ENCODE data around the gene CLIC1. TPM values are rescaled to one million over a fixed set of nuclear protein-coding genes. Genes with fewer than 3 reads are reported as not detected.

The CLIC1 gene
- total and polyA plus RNA-seq, 7 donors, result 20.6 to 85.9 (median 37.5) TPM

- DNase-seq, result no peak
- intact Hi-C loops (cut with DNase I), result loop anchor here in 1 of 2 donors (5.0 kb wide), 1 partner anchor 68 kb away; the partner anchor contains the start of genes CSNK2B and LY6G5B
- Histone ChIP-seq H3K36me3 (ENCODE audit: insufficient read depth in 1 of 2, low read depth in 1 of 2) (peaks cover 0 to 35% of the 10 kb centered on the region in 2 donors), H3K27me3 (ENCODE audit: insufficient read depth in 3 of 3, low read length in 2 of 3) (peaks cover 0 to 11% (median 0%) of the 10 kb centered on the region in 3 donors), H3K27ac (peak overlapping the region; percentile 74), H3K4me1 (peaks cover 27% of the 10 kb centered on the region), H3K9me3 (no peaks in the 10 kb centered on the region), H3K4me3 (peak overlapping the region; percentile 71)
- no peak for TF ChIP-seq CTCF (IDR thresholded peaks at IDR 0.05)
- 13 to 17% (median 14%) methylated on average over 18 of the region's 18 CpGs for WGBS, 3 donors
- ATAC-seq, result peak in 1 of 4 donors; percentile 26
These were observed 1.4 kb downstream of the CLIC1 start for GRCh38 chr6:31734821-31735406.

- WGBS, 3 donors, result 38 to 53% (median 53%) methylated on average over 2 of the region's 2 CpGs
- intact Hi-C loops (cut with DNase I), result no loop called here
- ATAC-seq (peak in 1 of 4 donors; percentile 20), DNase-seq (no peak)
- Histone ChIP-seq H3K27ac (peak overlapping the region; percentile 74), H3K27me3 (ENCODE audit: insufficient read depth in 3 of 3, low read length in 2 of 3) (peaks cover 0 to 11% (median 0%) of the 10 kb centered on the region in 3 donors), H3K4me1 (peaks cover 24% of the 10 kb centered on the region), H3K4me3 (peak overlapping the region; percentile 71), H3K9me3 (no peaks in the 10 kb centered on the region), H3K36me3 (ENCODE audit: insufficient read depth in 1 of 2, low read depth in 1 of 2) (peaks cover 0 to 35% of the 10 kb centered on the region in 2 donors)
- TF ChIP-seq CTCF (IDR thresholded peaks at IDR 0.05), result no peak
These were observed 2.0 kb downstream of the CLIC1 start for GRCh38 chr6:31734247-31734820.

- WGBS, 3 donors, result 82 to 92% (median 87%) methylated on average over 4 of the region's 4 CpGs
- no peak for TF ChIP-seq CTCF (IDR thresholded peaks at IDR 0.05)
- Histone ChIP-seq H3K27ac (peak overlapping the region; percentile 74), H3K27me3 (ENCODE audit: insufficient read depth in 3 of 3, low read length in 2 of 3) (peaks cover 0 to 11% (median 0%) of the 10 kb centered on the region in 3 donors), H3K4me3 (no peak overlapping the region), H3K36me3 (ENCODE audit: insufficient read depth in 1 of 2, low read depth in 1 of 2) (peaks cover 0 to 35% of the 10 kb centered on the region in 2 donors), H3K9me3 (no peaks in the 10 kb centered on the region), H3K4me1 (peaks cover 26% of the 10 kb centered on the region)
- intact Hi-C loops (cut with DNase I), result no loop called here
- DNase-seq (no peak), ATAC-seq (no peak)
These were observed 2.6 kb downstream of the CLIC1 start for GRCh38 chr6:31733734-31734133.

- H3K27ac ChIP-seq, result no peak overlapping the region
- DNase-seq, result no peak
- no peaks in the 10 kb centered on the region for H3K9me3 ChIP-seq
- peaks cover 25% of the 10 kb centered on the region for H3K4me1 ChIP-seq
- 71 to 77% (median 71%) methylated on average over 3 of the region's 3 CpGs for WGBS, 3 donors
- intact Hi-C loops (cut with DNase I), result no loop called here
- TF ChIP-seq CTCF (IDR thresholded peaks at IDR 0.05), result no peak
- no peak for ATAC-seq
- H3K36me3 ChIP-seq (ENCODE audit: insufficient read depth in 1 of 2, low read depth in 1 of 2), result peaks cover 0 to 43% of the 10 kb centered on the region in 2 donors
- H3K4me3 ChIP-seq, result no peak overlapping the region
- peaks cover 0 to 11% (median 0%) of the 10 kb centered on the region in 3 donors for H3K27me3 ChIP-seq (ENCODE audit: insufficient read depth in 3 of 3, low read length in 2 of 3)
These were observed 4.3 kb downstream of the CLIC1 start for GRCh38 chr6:31732029-31732428.
